Panc1 (cell line): ENCODE results near the gene MYO7B.

ENCODE experiments used
- POLR2AphosphoS5 ChIP-seq: IDR thresholded peaks from 2 replicates; pipeline ENCODE4 v1.6.1; 2012; ENCODE audit warnings: mild to moderate bottlenecking, low read depth, low read length, moderate library complexity
- REST ChIP-seq, 2 experiments: IDR thresholded peaks; 2 replicates each; pipeline ENCODE4 v1.6.1; 2011 to 2012; ENCODE audit warnings: low read depth in 2 of 2, control low read depth in 1 of 2, low read length in 1 of 2, mild to moderate bottlenecking in 1 of 2, moderate library complexity in 1 of 2; ENCODE audit not compliant: insufficient read depth in 1 of 2

GRCh38 chr2:127685410-127686080, 150.1 kb downstream of the MYO7B start:
- TF ChIP-seq POLR2AphosphoS5 (no peak), REST (IDR thresholded peaks at IDR 0.05; ENCODE audit: insufficient read depth in 1 of 2, low read depth in 2 of 2, low read length in 1 of 2) (no peak)
